ENCODE measurements around the gene TAS1R2.

The TAS1R2 gene

GRCh38 chr1:18796950-18797349 is 62.5 kb downstream of the TAS1R2 start:
- no peak for DNase-seq

GRCh38 chr1:18795002-18795689 is 64.3 kb downstream of the TAS1R2 start:
- DNase-seq: no peak

DNA sequence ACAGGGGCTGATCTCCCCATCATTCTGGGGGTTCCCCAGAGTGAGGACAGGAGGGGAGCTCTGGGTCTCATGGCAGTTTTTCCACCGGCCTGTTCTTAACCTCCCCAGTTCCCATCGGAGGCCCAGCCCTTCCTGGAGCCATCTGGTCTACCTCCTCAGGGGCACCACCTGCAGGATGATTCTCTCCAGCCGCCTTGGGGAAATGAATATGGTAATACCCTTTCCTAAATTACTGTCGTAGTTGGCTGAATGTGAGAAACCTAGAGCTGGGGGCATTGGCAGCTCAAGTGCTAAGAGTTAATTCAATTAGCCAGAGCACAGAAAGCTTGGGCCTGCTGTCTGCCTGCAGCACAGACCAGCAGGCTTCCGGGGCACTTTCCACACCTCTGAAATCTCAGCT is 64.9 kb downstream of the TAS1R2 start:
- DNase-seq: peak in 1 of 3 experiments; percentile 12

GRCh38 chr1:18794051-18794450 is 65.4 kb downstream of the TAS1R2 start:
- DNase-seq: peak in 2 of 3 experiments; percentile 4 to 42

- no peak for DNase-seq
Observed at GRCh38 chr1:18793164-18793563, 66.3 kb downstream of the TAS1R2 start.

DNA sequence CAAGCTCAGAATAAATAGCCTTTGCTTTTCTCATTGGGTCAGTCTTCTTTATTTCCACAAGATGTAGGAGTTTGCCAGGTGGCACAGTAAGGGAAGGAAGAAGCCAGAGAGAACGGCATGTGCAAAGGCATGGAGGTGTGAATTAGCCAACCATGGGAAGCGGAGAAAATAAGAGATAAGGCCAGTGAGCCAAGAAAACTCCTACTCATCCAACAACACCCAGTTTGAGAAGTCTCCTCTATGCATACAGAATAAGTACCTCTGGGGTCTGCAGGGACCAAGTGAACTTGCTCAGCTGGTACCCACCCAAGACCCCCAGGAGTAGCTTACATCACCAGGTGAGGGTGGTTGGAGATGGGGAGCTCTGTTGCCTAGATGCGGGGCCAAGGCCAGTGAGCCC is 66.7 kb downstream of the TAS1R2 start:
- no peak for DNase-seq

Measured in NCI-H1417 (cell line).